ENCODE measurements around the gene DNAH17.

- TF ChIP-seq CTCF (IDR thresholded peaks at IDR 0.05): no peak
- no peak for TF ChIP-seq EZH2 (IDR thresholded peaks at IDR 0.05; ENCODE audit: borderline replicate concordance, insufficient read depth, low read depth, low read length, poor library complexity, severe bottlenecking)
Measured at GRCh38 chr17:78561166-78561565, 16.0 kb downstream of the DNAH17 start.
